Activated naive CD8-positive, alpha-beta T cell treated with anti-CD3 and anti-CD28 coated beads, Interleukin-2, amount 50 U/mL, for 16 hours (primary cell): Measurements from ENCODE around the gene ZMPSTE24.
"Not testable (repeated sequence)": the region's sequence is repeated elsewhere in the genome, so short reads cannot be mapped to it uniquely, and the experiment has no call there.

ENCODE experiments used
- DNase-seq: peaks from one replicate; pipeline ENCODE4 v3.0.0-alpha.2; 2020; ENCODE audit warnings: low read depth, low spot score

Gene ZMPSTE24

DNA sequence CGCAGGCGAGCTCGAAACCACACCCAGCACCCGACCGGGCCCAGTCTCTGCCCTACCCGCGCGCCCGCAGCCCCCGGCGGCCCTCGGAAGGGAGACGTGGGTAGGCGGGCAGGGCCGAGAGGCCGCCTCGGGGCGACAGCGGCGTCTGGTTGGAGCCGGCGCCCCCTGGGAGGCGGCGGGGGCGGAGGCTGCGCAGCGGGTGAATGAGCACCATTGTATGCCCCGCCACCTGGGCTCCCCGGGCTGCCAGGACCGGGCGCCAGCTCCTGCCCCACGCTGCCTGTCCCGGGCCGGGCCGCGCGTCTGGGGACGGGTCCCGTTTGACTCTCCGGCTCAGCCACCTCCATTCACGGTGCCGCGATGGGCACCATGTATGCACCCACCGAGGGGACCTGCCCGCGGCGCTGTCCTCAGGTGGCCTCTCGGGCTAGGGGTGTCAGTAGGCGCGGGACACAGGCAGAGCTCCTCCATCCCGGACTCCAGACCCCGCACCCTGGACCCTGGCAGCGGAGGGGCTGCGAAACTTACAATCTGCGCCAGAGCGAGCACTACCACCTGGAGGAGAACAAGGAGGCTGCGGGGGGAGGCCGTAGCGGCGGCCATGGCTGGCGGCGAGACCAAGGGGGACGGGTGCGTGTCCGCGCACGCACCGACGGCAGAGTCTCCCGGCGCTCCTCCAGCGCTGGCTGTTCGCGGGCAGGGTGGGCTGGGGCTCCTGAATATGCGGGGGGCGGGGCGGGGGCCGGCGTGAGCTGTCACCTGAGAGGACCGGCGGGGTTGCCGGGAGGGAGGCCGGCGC lies 58.8 kb downstream of the ZMPSTE24 start, which contains the start of gene COL9A2:
TSS of gene COL9A2 (minus strand) at position 692 of the 799 bp plus-strand sequence. CDS start at position 603, 89 bp downstream.
- no peak for DNase-seq

DNA sequence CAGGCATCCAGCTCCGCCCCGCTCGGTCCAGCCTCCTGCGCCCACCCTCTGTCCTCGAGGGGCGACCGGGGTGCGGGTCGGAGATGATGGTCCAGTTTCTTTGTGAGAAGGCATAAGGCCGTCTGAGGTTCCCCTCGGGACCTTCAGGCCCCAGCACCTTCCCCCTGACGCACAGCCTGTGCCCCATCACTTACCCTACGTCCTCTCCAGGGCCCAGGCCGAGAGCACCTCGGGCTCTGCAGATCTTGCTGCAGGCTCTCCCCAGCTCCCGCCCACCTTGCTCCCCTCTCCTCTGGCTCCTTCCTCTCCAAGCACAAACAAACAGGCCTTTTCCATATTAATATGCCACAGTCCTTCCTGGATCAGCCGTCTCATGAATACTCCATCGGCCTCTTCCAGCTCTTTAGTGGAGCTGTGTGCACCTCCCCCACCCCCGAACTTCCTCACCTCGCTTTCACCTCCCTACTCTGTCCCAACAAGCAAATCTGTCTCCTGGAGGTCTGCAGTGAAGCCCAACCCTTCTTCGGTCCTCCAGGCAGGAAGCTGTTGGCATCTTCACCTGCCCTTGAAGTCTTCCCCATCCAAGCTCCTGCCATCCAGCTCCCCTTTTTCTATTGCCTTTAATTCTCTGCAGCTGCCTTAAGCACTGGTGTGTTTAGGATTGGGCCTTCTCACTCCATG lies 59.5 kb downstream of the ZMPSTE24 start:
- DNase-seq = no peak

DNA sequence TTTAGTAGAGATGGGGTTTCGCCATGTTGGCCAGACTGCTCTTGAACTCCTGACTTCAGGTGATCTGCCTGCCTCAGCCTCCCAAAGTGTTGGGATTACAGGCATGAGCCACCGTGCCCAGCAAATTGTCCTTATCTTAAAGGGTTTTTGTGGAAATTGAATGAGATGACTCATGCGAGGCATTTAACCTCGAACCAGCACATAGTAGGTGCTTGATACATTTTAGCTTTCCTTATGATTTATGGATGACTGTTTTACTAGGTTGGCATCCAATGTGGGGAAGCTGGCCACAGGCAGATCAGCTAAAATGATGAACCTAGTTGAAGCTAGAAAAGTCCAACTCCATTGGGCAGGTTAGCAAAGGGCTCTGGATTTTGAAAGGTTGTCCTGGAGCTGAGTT lies 60.4 kb downstream of the ZMPSTE24 start:
- DNase-seq = no peak

DNA sequence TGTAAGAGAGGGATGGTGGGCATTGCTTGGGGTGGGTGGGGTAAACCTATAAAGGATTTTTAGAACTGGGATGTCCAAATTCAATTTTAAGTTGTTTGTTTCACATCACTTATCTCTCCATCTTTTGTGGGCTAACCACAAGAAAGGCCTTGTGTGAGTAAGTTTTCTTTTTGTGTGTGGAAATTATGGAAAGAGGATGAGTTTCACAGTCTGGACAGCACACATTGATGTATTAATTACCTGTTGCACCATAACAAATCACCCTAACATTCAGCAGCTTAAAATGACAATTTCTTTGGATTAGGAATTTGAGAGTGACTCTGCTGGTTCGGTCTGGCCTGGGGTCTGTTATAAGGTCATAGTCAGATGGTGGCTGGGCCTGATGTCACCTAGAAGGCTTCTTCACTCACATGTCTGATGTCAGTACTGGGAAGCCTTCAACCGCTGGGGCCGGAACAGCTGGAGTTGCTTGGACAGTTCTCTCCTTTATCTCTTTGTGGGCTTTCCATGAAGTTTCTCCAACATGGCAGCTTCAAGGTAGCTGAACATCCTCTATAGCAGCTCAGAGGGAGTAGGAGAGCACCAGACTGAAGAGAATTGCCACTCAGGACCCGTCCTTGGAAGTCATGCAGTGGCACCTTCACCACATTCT lies 61.1 kb downstream of the ZMPSTE24 start:
- DNase-seq = no peak

DNA sequence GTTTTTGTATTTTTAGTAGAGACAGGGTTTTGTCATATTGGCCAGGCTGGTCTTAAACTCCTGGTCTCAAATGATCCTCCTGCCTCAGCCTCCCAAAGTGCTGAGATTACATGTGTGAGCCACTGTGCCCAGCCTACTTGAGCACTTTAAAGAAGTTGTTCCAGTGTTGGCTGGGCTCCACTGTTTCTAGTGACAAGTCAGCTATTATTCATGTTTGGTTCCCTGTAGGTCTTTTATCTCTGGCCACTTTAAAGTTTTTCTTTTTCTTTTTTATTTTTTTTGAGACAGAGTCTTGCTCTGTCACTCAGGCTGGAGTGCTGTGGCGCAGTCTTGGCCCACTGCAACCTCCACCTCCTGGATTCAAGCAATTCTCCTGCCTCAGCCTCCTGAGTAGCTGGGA lies 73.4 kb downstream of the ZMPSTE24 start:
- not testable (repeated sequence) for DNase-seq

DNA sequence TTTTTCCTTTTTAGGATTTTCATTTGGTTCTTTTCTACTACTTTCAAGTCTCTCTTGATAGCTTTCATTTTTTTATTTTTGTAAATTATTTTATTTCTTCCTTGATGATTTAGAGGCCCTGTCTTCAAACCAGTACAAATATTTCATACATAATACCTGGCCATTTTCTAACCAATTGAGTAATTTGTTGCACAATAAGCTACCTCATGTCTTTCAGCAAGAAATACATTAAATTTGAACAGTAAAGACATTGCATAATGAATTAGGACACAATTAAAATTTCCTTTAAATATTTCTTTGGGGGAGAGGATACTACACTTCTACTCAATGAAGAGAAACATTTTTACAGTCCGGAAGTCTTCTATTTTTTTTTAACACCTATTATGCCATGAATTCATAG lies 74.7 kb downstream of the ZMPSTE24 start:
- no peak for DNase-seq

DNA sequence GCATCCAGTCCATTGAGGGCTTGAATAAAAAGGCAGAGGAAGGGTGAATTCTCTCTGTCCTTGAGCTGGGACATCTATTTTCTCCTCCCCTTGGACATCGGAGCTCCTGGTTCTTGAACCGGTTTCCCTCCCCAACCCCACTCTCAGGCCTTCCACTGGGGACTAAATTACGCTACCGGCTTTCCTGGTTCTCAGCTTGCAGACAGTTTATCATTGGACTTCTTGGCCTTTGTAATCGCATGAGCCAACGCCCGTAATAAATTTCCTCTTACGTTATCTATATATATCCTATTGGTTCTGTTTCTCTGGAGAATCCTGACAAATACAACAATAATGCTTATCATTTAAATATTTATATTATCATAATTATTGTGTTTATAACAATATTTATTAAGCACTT lies 79.4 kb downstream of the ZMPSTE24 start:
- DNase-seq = no peak

DNA sequence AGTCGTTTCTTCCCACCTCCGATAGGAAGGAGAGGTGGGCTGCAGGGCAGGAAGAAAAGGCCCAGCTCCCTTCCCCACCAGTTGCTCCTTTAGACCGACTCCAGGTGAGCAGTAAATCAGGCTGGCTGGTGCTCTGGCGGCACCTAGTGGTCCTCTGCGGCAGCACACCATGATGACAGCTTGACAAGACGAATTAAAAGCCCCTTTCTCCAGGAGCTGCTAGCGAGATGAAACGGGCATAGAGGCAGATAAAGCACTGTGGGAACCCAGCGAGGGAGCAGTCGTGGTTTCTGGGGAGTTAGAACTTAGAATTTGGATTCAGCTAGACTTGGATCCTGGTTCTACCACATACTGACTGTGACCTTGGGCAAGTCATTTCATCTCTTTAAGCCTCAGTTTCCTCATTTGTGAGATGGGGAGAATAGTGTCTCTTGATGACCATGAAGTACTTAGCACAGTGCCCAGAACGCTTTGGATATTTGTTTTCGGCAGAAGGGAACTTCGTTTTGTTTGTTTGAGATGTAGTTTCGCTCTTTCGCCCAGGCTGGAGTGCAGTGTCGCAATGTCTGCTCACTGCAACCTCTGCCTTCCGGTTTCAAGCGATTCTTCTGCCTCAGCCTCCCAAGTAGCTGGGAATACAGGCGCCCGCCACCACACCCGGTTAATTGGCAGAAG lies 80.8 kb downstream of the ZMPSTE24 start:
- DNase-seq = peak; percentile 79

DNA sequence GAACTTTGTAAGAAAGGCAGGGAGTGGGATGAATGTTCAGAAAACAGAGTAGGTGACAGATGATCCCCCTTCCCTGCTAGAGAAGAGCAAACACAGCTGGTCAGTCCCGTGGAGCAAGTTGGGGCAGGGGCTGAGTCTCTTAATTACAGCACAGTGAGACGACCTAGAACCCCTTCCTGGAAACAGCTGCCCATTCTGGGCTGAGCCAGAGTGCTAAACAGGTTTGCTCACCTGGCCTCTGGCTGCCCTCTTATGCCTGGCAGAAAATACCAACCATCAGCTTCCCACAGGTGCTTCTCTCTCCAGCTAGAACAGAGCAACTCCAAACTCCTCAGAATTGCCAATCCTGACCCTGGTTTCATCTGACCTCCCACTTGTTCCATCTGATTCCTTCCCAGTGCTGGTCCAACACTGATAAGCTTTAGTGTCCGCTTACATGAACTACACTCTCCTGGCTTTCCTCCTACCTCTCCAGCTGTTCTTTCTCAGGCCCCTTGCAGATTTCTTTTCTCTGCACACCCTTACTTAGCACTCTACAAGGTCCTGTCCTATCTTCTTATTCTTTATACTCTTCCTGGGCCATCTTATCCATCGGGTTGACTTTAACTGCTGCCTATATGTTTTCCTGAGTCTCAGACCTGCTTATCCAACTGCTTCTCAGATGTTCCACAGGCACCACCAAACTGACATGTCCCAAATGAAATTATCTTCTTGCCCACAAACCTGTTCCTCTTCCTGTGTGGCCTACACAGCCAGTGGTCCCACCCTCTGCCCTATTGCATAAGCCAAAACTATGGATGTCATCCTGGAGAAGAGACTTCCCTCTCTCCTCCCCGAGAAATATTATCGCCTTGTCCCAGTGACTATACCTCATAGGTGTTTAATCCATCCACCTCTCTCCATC lies 81.6 kb downstream of the ZMPSTE24 start:
- no peak for DNase-seq

DNA sequence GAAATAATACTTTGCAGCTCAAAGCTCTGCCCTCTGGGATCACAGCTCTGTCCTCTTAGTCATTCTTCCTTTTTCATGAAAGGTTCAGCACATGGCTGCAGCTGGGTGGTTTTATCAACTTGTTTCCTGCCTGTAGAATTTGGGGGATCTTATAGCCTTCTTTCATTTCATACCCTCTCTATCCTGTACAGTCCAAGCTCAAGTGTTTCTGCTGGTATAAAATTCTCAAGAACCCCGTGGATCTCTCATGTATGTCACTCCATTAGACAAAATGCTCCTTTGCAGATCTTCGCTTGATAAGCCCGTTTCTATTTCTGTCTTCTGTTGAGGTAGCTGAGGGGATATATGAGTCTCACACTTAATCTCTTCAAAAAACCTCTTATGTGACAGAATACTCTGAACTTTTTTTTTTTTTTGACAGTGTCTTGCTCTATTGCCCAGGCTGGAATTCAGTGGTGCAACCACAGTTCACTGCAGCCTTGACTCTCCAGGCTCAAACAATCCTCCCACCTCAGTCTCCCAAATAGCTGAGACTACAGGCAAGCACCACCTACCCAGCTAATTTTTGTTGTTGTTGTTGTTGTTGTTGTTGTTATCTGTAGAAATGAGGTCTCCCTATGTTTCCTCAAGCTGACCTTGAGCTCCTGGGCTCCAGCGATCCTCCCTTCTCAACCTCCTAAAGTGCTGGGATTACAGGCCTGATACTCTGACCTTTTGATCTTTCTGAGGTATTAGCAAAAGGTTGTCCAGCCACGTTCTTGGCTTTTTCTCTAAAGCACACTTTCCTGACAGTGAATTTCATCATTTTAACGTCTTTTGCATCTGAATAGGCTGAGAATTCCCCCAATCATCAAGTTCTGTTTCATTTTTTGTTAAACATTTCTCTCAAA lies 83.7 kb downstream of the ZMPSTE24 start:
- DNase-seq = no peak

DNA sequence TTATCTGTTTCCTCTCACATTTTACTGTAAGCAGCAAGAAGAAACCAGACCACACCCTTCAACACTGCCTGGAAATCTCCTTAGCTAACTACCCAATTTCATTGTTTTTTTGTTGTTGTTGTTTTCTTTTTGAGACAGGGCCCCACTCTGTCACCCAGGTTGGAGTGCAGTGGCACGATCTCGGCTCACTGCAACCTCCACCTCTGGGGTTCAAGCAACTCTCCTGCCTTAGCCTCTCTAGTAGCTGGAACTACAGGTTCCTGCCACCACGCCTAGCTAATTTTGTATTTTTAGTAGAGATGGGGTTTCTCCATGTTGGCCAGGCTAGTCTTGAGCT lies 84.3 kb downstream of the ZMPSTE24 start:
- not testable (repeated sequence) for DNase-seq
